ENCODE results near the gene CFAP74.
A peak's percentile ranks its signal among the peaks of the same experiment; 100 is the strongest.

CFAP74 gene

DNA sequence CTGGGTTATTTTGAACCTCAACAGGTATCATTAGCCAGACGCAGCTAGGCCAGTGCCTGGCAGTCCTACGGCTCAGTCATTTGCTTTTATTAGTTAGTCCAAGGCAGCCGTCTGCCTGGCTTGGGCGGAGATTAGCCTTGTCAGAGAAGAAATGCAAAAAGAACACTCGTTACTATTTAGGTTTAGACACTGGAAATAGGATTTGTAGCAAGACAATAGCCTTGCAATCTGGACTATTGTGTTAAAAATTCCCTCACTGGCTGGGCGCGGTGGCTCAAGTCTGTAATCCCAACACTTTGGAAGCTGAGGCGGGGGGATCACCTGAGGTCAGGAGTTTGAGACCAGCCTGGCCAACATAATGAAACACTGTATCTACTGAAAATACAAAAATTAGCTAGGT, 35.7 kb upstream of the CFAP74 start:
- no peak for DNase-seq (ENCODE audit: low spot score)

- no peak for DNase-seq (ENCODE audit: low spot score)
Observed at GRCh38 chr1:2038229-2038628, 34.6 kb upstream of the CFAP74 start.

- no peak for DNase-seq (ENCODE audit: low spot score)
Observed at GRCh38 chr1:2037314-2037979, 33.9 kb upstream of the CFAP74 start.

GRCh38 chr1:2036287-2036686, 32.7 kb upstream of the CFAP74 start:
- no peak for DNase-seq (ENCODE audit: low spot score)

DNA sequence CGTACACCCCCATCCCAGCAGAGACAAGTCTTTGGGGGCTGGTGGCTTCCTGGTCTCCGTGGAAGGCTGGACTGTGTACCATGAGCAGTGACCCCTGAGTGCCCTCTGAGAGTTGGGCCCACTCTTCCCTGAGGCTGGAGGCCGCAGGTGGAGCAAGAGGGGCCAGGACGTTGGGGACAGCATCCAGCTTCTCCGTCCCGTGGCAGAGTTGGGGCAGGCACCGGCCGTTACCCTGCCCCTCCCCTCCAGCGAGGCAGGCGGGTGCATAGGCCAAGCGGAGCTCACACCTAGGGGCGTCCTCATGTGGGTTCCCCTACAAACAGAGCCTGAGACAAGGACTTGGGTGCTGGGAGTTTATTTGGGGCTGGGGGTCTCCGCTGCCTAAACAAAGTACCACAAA, 29.6 kb upstream of the CFAP74 start:
- no peak for DNase-seq (ENCODE audit: low spot score)

- no peak for DNase-seq (ENCODE audit: low spot score)
Observed at GRCh38 chr1:2032737-2033136, 29.2 kb upstream of the CFAP74 start.

DNA sequence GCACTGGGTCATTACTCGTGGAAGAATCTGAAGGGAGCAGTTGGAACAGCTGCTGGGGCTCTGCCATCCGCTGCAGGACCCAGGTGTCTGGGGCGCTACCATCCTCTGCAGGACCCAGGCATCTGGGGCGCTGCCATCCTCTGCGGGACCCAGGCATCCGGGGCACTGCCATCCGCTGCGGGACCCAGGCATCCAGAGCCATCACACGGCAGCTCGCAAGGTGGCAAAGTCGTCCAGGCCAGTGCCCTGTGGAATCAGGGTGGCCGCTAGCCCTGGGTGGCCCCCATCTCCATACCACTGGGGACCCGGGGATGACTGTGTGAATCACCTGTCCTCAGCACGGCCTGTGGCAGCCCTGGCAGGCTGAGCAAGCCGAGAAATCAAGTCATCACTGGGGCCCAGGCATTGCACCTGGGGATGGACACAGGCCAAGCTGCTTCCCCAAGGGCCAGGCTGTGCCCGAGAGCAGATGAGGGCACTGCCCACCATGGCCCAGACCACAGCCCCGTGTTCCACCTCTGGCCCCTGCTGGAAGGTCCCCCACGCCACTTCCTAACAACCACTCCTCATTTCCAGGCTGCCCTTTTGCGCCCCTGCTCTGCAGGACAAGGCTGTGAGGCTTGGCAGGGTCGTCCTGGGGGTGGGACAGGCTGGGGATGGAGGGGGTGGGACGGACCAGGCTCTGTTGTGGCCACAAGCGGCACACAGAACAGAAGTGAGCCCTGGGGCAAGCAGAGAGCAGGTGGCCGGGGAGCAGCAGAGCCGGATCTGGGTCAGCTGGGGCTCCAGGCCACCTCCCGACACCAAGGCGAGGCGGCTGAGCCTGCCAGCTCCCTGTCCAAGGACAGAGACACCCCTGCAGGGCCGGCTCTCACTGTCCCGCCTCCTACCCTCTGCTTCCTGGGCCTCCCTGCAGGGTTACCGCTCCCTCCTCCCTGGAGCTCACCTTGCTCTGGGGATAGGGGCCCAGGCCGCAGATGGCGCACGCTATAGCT, 28.3 kb upstream of the CFAP74 start:
- DNase-seq (ENCODE audit: low spot score): no peak

GRCh38 chr1:2030076-2030871, 26.7 kb upstream of the CFAP74 start:
- DNase-seq (ENCODE audit: low spot score): no peak

- no peak for DNase-seq (ENCODE audit: low spot score)
Observed at GRCh38 chr1:2029561-2029960, 26.0 kb upstream of the CFAP74 start.

DNA sequence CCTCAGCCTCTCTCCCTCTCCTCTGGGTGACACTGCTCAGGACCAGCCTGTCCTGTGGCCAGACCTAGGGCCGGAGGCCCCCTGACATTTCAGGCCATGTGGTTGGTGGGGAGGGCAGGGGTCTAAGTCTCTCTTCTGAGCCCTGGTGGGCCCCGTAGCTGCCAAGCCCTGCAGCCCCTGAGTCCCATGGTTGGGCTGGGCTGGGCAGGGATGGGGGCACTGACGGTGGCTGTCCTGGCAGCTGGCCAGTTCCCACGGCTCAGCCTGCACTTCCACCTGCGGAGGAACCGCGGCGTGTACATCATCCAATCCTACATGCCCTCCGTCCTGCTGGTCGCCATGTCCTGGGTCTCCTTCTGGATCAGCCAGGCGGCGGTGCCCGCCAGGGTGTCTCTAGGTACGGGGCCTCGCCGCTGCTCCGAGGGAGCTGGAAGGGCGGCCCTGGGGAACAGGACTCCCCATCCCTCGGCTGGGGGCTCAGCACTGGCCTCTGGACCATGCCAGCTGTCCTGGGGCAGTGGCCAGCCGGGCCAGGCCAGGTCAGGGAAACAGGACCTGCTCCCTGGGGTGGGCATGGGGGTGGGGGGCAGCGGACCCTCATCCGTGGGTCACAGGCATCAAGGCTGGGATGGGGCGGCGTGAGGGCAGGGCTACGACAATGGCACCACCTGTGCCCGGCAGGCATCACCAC, 25.4 kb upstream of the CFAP74 start:
- DNase-seq (ENCODE audit: low spot score): no peak

DNA sequence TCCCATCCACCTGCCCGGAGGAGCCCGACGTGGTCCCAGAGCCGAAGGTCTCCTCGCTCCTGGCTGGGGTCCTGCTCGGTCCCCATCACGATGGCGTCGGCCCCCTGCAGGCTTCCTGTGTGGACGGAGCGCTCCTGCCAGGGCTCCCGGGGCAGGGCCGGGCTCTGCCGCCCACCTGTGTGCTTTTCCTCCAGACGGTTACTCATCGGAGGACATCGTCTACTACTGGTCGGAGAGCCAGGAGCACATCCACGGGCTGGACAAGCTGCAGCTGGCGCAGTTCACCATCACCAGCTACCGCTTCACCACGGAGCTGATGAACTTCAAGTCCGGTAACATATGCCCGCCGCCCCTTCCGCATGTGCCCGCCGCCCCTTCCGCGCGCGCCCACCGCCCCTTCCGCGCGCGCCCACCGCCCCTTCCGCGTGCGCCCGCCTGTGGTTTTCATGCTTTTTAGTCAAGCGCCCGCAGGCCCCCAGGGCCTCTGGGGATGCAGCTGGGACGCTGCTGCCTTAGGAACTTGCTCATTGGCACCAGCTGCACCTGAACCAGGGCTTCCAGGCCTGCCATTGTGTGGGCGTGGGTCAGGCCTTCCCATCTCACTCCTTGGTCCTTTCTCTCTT, 24.5 kb upstream of the CFAP74 start:
- no peak for DNase-seq (ENCODE audit: low spot score)

DNA sequence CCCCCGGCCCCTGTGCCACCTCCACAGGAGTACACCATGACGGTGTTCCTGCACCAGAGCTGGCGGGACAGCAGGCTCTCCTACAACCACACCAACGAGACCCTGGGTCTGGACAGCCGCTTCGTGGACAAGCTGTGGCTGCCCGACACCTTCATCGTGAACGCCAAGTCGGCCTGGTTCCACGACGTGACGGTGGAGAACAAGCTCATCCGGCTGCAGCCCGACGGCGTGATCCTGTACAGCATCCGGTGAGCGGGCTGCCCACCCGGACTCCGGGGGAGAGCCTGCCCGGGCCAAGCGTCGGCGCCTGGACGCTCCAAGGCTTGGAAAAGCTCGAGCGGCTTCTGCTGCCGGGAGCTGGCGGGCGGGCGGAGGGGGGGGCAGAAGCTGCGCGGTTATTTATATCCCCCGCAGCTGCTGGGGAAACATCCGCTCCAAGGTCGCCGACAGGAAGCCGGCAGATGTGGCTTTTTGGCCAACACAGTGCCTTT, 21.9 kb upstream of the CFAP74 start:
- no peak for DNase-seq (ENCODE audit: low spot score)

- DNase-seq (ENCODE audit: low spot score): no peak
Observed at GRCh38 chr1:2024887-2025286, 21.3 kb upstream of the CFAP74 start.

DNA sequence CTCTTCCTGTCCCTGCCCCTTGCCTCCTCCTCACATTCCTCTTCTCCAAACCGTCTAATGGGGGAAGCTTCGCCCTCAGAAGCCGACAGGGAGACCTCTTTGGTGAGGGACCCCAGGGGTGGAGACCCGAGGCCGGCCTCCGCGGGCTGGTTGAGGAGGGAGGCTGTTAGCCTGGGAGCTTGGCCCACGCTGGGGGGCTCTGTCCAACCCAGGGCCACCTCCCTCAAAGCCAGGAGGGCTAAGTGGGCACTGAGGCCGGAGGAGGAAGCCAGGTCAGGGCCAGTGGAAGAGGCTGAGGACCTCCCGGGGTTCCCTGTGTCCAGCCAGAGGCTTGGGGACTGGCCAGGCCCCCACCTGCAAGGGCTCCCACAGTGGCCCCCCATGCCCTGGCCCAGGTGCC, 20.9 kb upstream of the CFAP74 start:
- DNase-seq (ENCODE audit: low spot score): no peak

DNA sequence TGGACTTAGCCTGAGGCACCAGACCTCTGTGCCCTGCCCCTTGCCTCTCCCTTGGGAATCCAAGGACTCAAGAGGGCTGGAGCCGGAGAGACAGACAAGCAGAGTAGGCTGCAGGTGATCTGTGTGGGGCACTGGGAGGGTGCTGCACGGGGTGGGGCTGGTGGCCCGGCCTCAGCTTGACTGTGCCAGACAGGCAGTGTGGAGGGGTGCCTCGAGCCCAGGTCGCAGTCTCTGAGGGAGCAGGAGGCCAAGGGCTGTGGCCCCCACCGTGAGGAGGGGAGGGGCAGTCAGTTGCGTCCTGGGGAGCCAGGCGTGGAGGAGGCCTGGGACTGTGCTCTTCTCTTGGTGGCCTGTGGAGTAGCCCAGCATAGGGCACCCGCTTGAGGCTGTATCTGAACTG, 19.6 kb upstream of the CFAP74 start:
- no peak for DNase-seq (ENCODE audit: low spot score)

DNA sequence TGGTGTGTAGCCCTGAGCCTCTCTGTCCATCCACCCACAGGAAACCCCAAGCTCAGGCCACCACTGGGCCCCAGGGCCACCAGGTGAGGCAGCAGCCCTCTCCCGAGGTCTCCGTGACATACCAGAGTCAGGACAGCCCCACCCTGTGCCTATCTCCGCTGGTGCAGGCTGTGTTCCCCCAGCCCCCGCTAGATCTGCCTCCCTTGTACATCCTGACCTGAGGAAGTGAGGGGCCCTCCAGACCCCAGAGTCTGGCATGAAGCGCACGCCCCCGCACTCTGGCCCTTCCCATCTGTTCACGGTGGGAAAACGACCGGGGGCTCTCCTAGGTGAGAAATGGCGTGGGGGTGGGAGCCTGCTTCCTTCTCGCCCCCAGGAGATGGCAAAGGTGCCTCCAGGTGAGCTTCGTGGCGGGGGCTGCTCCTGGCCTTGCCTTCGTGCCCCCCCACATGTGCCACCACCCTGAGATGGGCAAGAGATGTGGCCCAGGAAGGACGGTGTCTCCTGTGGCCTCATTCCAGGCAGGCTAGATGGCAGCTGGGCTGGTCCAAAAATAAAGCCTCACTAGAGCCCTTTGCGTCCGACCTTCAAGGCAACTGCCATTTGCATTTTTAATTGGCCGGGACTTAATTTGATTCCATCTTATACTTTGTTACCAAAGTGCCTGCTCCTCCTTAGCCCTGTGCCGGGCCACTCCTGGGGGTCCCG, 18.6 kb upstream of the CFAP74 start:
- no peak for DNase-seq (ENCODE audit: low spot score)

- DNase-seq (ENCODE audit: low spot score): no peak
Observed at GRCh38 chr1:2021550-2021949, 18.0 kb upstream of the CFAP74 start.

GRCh38 chr1:2020310-2020655, 16.7 kb upstream of the CFAP74 start:
- no peak for DNase-seq (ENCODE audit: low spot score)

- DNase-seq (ENCODE audit: low spot score): no peak
Observed at GRCh38 chr1:2019571-2020309, 16.2 kb upstream of the CFAP74 start.

DNA sequence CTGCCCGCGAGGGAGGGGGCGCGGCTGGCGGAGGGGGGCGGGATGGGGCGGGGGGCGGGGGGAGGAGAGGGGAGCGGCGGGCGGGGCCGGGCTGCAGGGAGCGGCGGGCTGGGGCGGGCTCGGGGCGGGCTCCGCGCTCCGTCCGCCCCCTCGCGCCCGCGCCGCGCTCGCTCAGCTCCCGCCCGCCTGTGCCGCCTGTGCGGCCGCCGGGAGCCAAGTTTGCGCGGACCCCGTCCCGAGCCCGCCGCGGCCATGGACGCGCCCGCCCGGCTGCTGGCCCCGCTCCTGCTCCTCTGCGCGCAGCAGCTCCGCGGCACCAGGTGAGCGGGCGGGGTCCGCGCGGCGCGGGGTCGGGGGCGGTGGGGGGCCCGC, 15.6 kb upstream of the CFAP74 start, which contains the start of gene GABRD:
Gene GABRD, plus strand, starts transcription at position 174 of the 372 bp plus-strand sequence. Its CDS starts 79 bp downstream, at position 253.
- DNase-seq (ENCODE audit: low spot score): peak; percentile 66

Measured in AG20443 (cell line).